K562 (cell line): Measurements from ENCODE around the gene PEAR1. TPM values are rescaled to one million over a fixed set of nuclear protein-coding genes. Genes with fewer than 3 reads are reported as not detected.

ENCODE experiments used
- E4F1 ChIP-seq: fragments of 250-450 bp; sonication (Bioruptor Pico); IDR thresholded peaks from 2 replicates; pipeline ENCODE4 v1.5.0; 2021; ENCODE audit warnings: mild to moderate bottlenecking, borderline replicate concordance
- FOXA3 ChIP-seq, 2 experiments: fragments of 450-650 bp in 1 of 2; sonication (generic) in 1 of 2; formaldehyde crosslinking; IDR thresholded peaks in 1 of 2; conservative IDR thresholded peaks in 1 of 2; 2 replicates each; pipeline versions ENCODE4 v1.4.0 to v1.8.0; 2020 to 2022; ENCODE audit warnings: mild to moderate bottlenecking in 2 of 2, missing genetic modification reagents in 1 of 2
- FUS ChIP-seq: fragments of 200-400 bp; formaldehyde crosslinking; optimal IDR thresholded peaks from 2 replicates; pipeline ENCODE3; 2017; ENCODE audit warnings: low read depth, low read length
- HNRNPK ChIP-seq: fragments of 200-400 bp; formaldehyde crosslinking; IDR thresholded peaks from one replicate; pipeline ENCODE4 v1.6.1; 2018; ENCODE audit warnings: mild to moderate bottlenecking, low read depth, low read length; ENCODE audit not compliant: poor library complexity, severe bottlenecking
- IRF1 ChIP-seq: sonication (generic); formaldehyde crosslinking; IDR thresholded peaks from 2 replicates; pipeline ENCODE4 v1.8.0; 2022; ENCODE audit warnings: missing genetic modification reagents, mild to moderate bottlenecking, borderline replicate concordance
- KLF16 ChIP-seq: IDR thresholded peaks from 2 replicates; pipeline ENCODE4 v1.6.1; 2016; ENCODE audit warnings: antibody characterized with exemption
- KLF6 ChIP-seq: fragments of 250-450 bp; sonication (Bioruptor Pico); IDR thresholded peaks from 2 replicates; pipeline ENCODE4 v1.4.0; 2020; ENCODE audit warnings: mild to moderate bottlenecking, moderate library complexity, borderline replicate concordance
- MECOM ChIP-seq: fragments of 250-450 bp; sonication (Bioruptor Pico); IDR thresholded peaks from 2 replicates; pipeline ENCODE4 v1.8.0; 2022; ENCODE audit warnings: inconsistent platforms
- MEIS2 ChIP-seq: fragments of 450-650 bp; IDR thresholded peaks from 2 replicates; pipeline ENCODE4 v1.6.1; 2014; ENCODE audit warnings: mild to moderate bottlenecking; ENCODE audit not compliant: partially characterized antibody
- MNT ChIP-seq, 2 experiments: fragments of 450-650 bp; conservative IDR thresholded peaks; 2 replicates each; pipeline ENCODE4 v1.6.1; 2017; ENCODE audit warnings: mild to moderate bottlenecking in 2 of 2, moderate library complexity in 2 of 2
- MTA2 ChIP-seq: fragments of 450-650 bp; IDR thresholded peaks from 2 replicates; pipeline ENCODE4 v1.6.1; 2016; ENCODE audit warnings: low read depth
- MXI1 ChIP-seq: IDR thresholded peaks from 2 replicates; pipeline ENCODE4 v1.6.1; 2011; ENCODE audit warnings: low read depth, mild to moderate bottlenecking, improper control_type of control experiment, low read length
- NFYB ChIP-seq: IDR thresholded peaks from 2 replicates; pipeline ENCODE4 v1.6.1; 2011; ENCODE audit warnings: mild to moderate bottlenecking, moderate library complexity; ENCODE audit not compliant: insufficient read length; ENCODE audit errors: extremely low read depth
- NR4A1 ChIP-seq, 2 experiments: fragments of 250-450 bp in 1 of 2; fragments of 450-650 bp in 1 of 2; sonication (Bioruptor Pico) in 1 of 2; IDR thresholded peaks; 2 replicates each; pipeline versions ENCODE4 v1.4.0 to v1.6.1; 2016 to 2020; ENCODE audit warnings: mild to moderate bottlenecking in 2 of 2, missing compliant biosample characterization in 1 of 2, missing genetic modification characterization in 1 of 2, moderate library complexity in 1 of 2
- RNF2 ChIP-seq: sonication (generic); IDR thresholded peaks from 2 replicates; pipeline ENCODE4 v1.6.1; 2016
- ZNF12 ChIP-seq: sonication (generic); formaldehyde crosslinking; IDR thresholded peaks from 2 replicates; pipeline ENCODE4 v1.4.0; 2020; ENCODE audit warnings: mild to moderate bottlenecking, missing genetic modification reagents
- ZNF551 ChIP-seq: fragments of 250-450 bp; sonication (Bioruptor Pico); IDR thresholded peaks from 2 replicates; pipeline ENCODE4 v1.5.0; 2021; ENCODE audit warnings: mild to moderate bottlenecking, moderate library complexity
- ZNF592 ChIP-seq: fragments of 450-650 bp; IDR thresholded peaks from 2 replicates; pipeline ENCODE4 v1.6.1; 2017; ENCODE audit warnings: antibody characterized with exemption, mild to moderate bottlenecking
- polyA plus RNA-seq, 8 experiments: library from polyadenylated mRNA; depleted of rRNA in 4 of 8; stranded (reverse) in 5 of 8; unstranded in 3 of 8; fragments of >200 nt; fragmentation: Nextera tagmentation in 2 of 8; fragmentation: Illumina TruSeq in 1 of 8; extraction: Ambion mirVana in 2 of 8; extraction: Trizol in 1 of 8; gene quantifications; 2 replicates each; pipeline versions ENCODE4 v1.2.1 to v1.2.3, GENCODE V29; 2011 to 2014; ENCODE audit warnings: inconsistent platforms in 1 of 8, missing spikeins in 1 of 8
- total RNA-seq, 7 experiments: library from RNA; depleted of rRNA in 6 of 7; stranded (reverse); fragments of >200 nt in 6 of 7; fragmentation: Illumina TruSeq in 2 of 7; extraction: Trizol in 2 of 7; gene quantifications; 2 replicates each; pipeline versions ENCODE4 v1.2.1 to v1.2.3, GENCODE V29; 2011 to 2021; ENCODE audit warnings: low replicate concordance in 1 of 7

The PEAR1 gene
- total and polyA plus RNA-seq, 9 of the 15 experiments (the other 6 are each of a cell fraction or from before 2014, with no cell fraction given): 0.87 to 13.9 (median 6.1) TPM

GRCh38 chr1:156860628-156861423 lies 32.7 kb upstream of the PEAR1 start, which contains the start of gene NTRK1 (continued):
- no peak for TF ChIP-seq MXI1
- TF ChIP-seq FUS: no peak
- TF ChIP-seq RNF2: no peak
- TF ChIP-seq MNT (conservative IDR thresholded peaks at IDR 0.05): peak in 1 of 2 experiments; percentile 76; a peak in 3 of 4 replicates
- no peak for TF ChIP-seq NR4A1 (CRISPR knock-in tag; IDR thresholded peaks at IDR 0.05)
- TF ChIP-seq NR4A1 (tag; IDR thresholded peaks at IDR 0.05): no peak
- no peak for TF ChIP-seq ZNF551
- no peak for TF ChIP-seq IRF1 (CRISPR knock-in tag)
- no peak for TF ChIP-seq NFYB
- TF ChIP-seq KLF16: no peak
- TF ChIP-seq E4F1 (CRISPR knock-in tag): no peak
- no peak for TF ChIP-seq ZNF12
- no peak for TF ChIP-seq KLF6 (CRISPR knock-in tag)
- no peak for TF ChIP-seq ZNF592
- no peak for TF ChIP-seq MTA2
- TF ChIP-seq HNRNPK: peak; percentile 23
- TF ChIP-seq FOXA3 (CRISPR knock-in tag; conservative IDR thresholded peaks at IDR 0.05 in 1 of 2, IDR thresholded peaks at IDR 0.05 in 1 of 2): 0 out of 4 replicates have a peak, but pooled peaks of 1 of the 2 experiments have one; percentile 65
- no peak for TF ChIP-seq MEIS2
- TF ChIP-seq MECOM (CRISPR knock-in tag): no peak
